MM.1S (cell line): ENCODE data around the gene SSU72.

Experiments
- DNase-seq: peaks from one replicate; pipeline ENCODE4 v3.0.0-alpha.2; 2015
- H2AFZ ChIP-seq: fragments of 300-600 bp; sonication (generic); 2 replicates; pipeline ENCODE4 v1.6.0; 2016; ENCODE audit warnings: antibody characterized with exemption, low read length
- H3F3A ChIP-seq: fragments of 300-600 bp; sonication (generic); 2 replicates; pipeline ENCODE4 v1.6.1; 2016; ENCODE audit warnings: mild to moderate bottlenecking, antibody characterized with exemption, low read length, moderate library complexity, mixed read lengths; ENCODE audit not compliant: insufficient read depth
- H3K27ac ChIP-seq: fragments of 300-600 bp; sonication (generic); 2 replicates; pipeline ENCODE4 v1.5.1; 2016; ENCODE audit warnings: mild to moderate bottlenecking, low read length
- H3K27me3 ChIP-seq: fragments of 300-600 bp; sonication (generic); replicated peaks from 2 replicates; pipeline ENCODE4 v1.6.0; 2016; ENCODE audit warnings: low read length; ENCODE audit not compliant: insufficient read depth
- H3K36me3 ChIP-seq: fragments of 300-600 bp; sonication (generic); replicated peaks from 2 replicates; pipeline ENCODE4 v1.6.1; 2016; ENCODE audit warnings: mild to moderate bottlenecking, low read length, mixed read lengths; ENCODE audit not compliant: insufficient read depth
- H3K4me1 ChIP-seq: fragments of 300-600 bp; sonication (generic); 2 replicates; pipeline ENCODE4 v1.6.1; 2016; ENCODE audit warnings: low read length, mixed read lengths
- H3K4me2 ChIP-seq: fragments of 300-600 bp; sonication (generic); 2 replicates; pipeline ENCODE4 v1.6.0; 2016; ENCODE audit warnings: low read depth, low read length
- H3K4me3 ChIP-seq: fragments of 300-600 bp; sonication (generic); 2 replicates; pipeline ENCODE4 v1.5.1; 2016; ENCODE audit warnings: low read length, mixed read lengths
- H3K79me2 ChIP-seq: fragments of 300-600 bp; sonication (generic); 2 replicates; pipeline ENCODE4 v1.6.1; 2016; ENCODE audit warnings: mixed run types, low read length, mixed read lengths
- H3K9ac ChIP-seq: fragments of 300-600 bp; sonication (generic); 2 replicates; pipeline ENCODE4 v1.6.1; 2016; ENCODE audit warnings: low read length, mixed read lengths
- H3K9me2 ChIP-seq: fragments of 300-600 bp; sonication (generic); replicated peaks from 2 replicates; pipeline ENCODE4 v1.6.1; 2016; ENCODE audit warnings: mild to moderate bottlenecking, low read length, mixed read lengths; ENCODE audit not compliant: insufficient read depth
- H3K9me3 ChIP-seq: fragments of 300-600 bp; sonication (generic); replicated peaks from 2 replicates; pipeline ENCODE4 v1.6.1; 2016; ENCODE audit warnings: mild to moderate bottlenecking, low read length, mixed read lengths; ENCODE audit not compliant: insufficient read depth
- H4K20me1 ChIP-seq: fragments of 300-600 bp; sonication (generic); 2 replicates; pipeline ENCODE4 v1.6.1; 2016; ENCODE audit warnings: mild to moderate bottlenecking, low read length, moderate library complexity, mixed read lengths; ENCODE audit not compliant: insufficient read depth
- CTCF ChIP-seq: fragments of 300-600 bp; sonication (generic); IDR thresholded peaks from 2 replicates; pipeline ENCODE4 v1.5.1; 2016; ENCODE audit warnings: antibody characterized with exemption, low read length, mixed read lengths
- EZH2 ChIP-seq: fragments of 300-600 bp; sonication (generic); optimal IDR thresholded peaks from 2 replicates; pipeline ENCODE3; 2017; ENCODE audit warnings: low read depth, mild to moderate bottlenecking, antibody characterized with exemption, low read length, mixed read lengths
- EZH2phosphoT487 ChIP-seq: fragments of 300-600 bp; sonication (generic); IDR thresholded peaks from 2 replicates; pipeline ENCODE4 v1.6.1; 2018; ENCODE audit warnings: antibody characterized with exemption, low read length

SSU72 gene

GRCh38 chr1:1602968-1603506, 28.4 kb upstream of the SSU72 start:
- Histone ChIP-seq H3K9me2 (no peaks in the 10 kb centered on the region), H4K20me1 (no peaks in the 10 kb centered on the region), H2AFZ (0 out of 2 replicates have a peak overlapping the region, but pooled peaks have one; percentile 49), H3K4me2 (peak overlapping the region; percentile 64), H3K4me1 (peaks cover 17% of the 10 kb centered on the region), H3K9me3 (no peaks in the 10 kb centered on the region), H3F3A (peaks cover 12% of the 10 kb centered on the region; the same call in 1 of the 2 replicates), H3K36me3 (no peaks in the 10 kb centered on the region), H3K27ac (no peak overlapping the region), H3K4me3 (no peak overlapping the region), H3K27me3 (peaks cover 10% of the 10 kb centered on the region), H3K9ac (no peak overlapping the region), H3K79me2 (no peaks in the 10 kb centered on the region)
- TF ChIP-seq EZH2 (no peak), CTCF (no peak), EZH2phosphoT487 (no peak)
- DNase-seq, result no peak

- peak overlapping the region; percentile 12 for H3K4me3 ChIP-seq
- H3K9ac ChIP-seq, result peak overlapping the region; percentile 1; the same call in 1 of the 2 replicates
- TF ChIP-seq EZH2, result no peak
- TF ChIP-seq EZH2phosphoT487, result no peak
- no peak for TF ChIP-seq CTCF
- no peaks in the 10 kb centered on the region for H3K9me2 ChIP-seq
- H4K20me1 ChIP-seq, result no peaks in the 10 kb centered on the region
- no peaks in the 10 kb centered on the region for H3K79me2 ChIP-seq
- H2AFZ ChIP-seq, result peak overlapping the region; percentile 49; the same call in 1 of the 2 replicates
- H3F3A ChIP-seq, result peaks cover 12% of the 10 kb centered on the region; the same call in 1 of the 2 replicates
- no peaks in the 10 kb centered on the region for H3K9me3 ChIP-seq
- H3K36me3 ChIP-seq, result no peaks in the 10 kb centered on the region
- H3K4me1 ChIP-seq, result peaks cover 17% of the 10 kb centered on the region
- DNase-seq, result peak; percentile 30
- H3K27ac ChIP-seq, result no peak overlapping the region; the same call in 1 of the 2 replicates
- peak overlapping the region; percentile 64 for H3K4me2 ChIP-seq
- H3K27me3 ChIP-seq, result peaks cover 16% of the 10 kb centered on the region
Observed at GRCh38 chr1:1602304-1602967, 27.8 kb upstream of the SSU72 start.

GRCh38 chr1:1601564-1602303, 27.1 kb upstream of the SSU72 start:
- no peaks in the 10 kb centered on the region for H3K36me3 ChIP-seq
- no peaks in the 10 kb centered on the region for H3K79me2 ChIP-seq
- H3K27ac ChIP-seq, result no peak overlapping the region
- peak overlapping the region; percentile 49; the same call in 1 of the 2 replicates for H2AFZ ChIP-seq
- no peaks in the 10 kb centered on the region for H3K9me2 ChIP-seq
- H3K9me3 ChIP-seq, result no peaks in the 10 kb centered on the region
- H3K4me3 ChIP-seq, result peak overlapping the region; percentile 12; the same call in 1 of the 2 replicates
- no peak for DNase-seq
- H3K27me3 ChIP-seq, result peaks cover 21% of the 10 kb centered on the region
- no peaks in the 10 kb centered on the region for H4K20me1 ChIP-seq
- H3K4me2 ChIP-seq, result peak overlapping the region; percentile 64
- no peak for TF ChIP-seq EZH2
- no peak for TF ChIP-seq CTCF
- no peak for TF ChIP-seq EZH2phosphoT487
- H3K4me1 ChIP-seq, result peaks cover 17% of the 10 kb centered on the region
- H3F3A ChIP-seq, result peaks cover 12% of the 10 kb centered on the region; the same call in 1 of the 2 replicates
- H3K9ac ChIP-seq, result peak overlapping the region; percentile 1; the same call in 1 of the 2 replicates
